Measurements from ENCODE around the gene DOCK6.

DNA sequence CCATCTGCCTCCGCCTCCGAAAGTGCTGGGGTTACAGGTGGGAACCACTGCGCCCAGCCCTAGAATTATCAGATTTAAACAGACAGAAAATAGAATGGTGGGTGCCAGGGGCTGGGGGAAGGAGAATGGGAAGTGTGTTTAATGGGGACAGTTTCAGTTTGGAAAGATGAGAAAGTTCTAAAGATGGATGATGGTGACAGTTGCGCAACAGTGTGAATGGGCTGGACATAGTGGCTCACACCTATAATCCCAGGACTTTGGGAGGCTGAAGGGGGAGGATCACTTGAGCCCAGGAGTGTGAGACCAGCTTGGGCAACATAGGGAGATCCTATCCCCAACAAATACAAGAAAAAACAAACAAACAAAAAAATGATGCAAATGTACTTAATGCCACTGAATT lies 80.8 kb downstream of the DOCK6 start:
- TF ChIP-seq, protein P1, sequence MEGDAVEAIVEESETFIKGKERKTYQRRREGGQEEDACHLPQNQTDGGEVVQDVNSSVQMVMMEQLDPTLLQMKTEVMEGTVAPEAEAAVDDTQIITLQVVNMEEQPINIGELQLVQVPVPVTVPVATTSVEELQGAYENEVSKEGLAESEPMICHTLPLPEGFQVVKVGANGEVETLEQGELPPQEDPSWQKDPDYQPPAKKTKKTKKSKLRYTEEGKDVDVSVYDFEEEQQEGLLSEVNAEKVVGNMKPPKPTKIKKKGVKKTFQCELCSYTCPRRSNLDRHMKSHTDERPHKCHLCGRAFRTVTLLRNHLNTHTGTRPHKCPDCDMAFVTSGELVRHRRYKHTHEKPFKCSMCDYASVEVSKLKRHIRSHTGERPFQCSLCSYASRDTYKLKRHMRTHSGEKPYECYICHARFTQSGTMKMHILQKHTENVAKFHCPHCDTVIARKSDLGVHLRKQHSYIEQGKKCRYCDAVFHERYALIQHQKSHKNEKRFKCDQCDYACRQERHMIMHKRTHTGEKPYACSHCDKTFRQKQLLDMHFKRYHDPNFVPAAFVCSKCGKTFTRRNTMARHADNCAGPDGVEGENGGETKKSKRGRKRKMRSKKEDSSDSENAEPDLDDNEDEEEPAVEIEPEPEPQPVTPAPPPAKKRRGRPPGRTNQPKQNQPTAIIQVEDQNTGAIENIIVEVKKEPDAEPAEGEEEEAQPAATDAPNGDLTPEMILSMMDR (IDR thresholded peaks at IDR 0.05), result no peak
- TF ChIP-seq ZFX (IDR thresholded peaks at IDR 0.05; ENCODE audit: borderline replicate concordance), result no peak

All from 22Rv1 (cell line).